Eye (tissue), 1 donor: Measurements from ENCODE around the gene C2orf72.
"Not testable (repeated sequence)": the region's sequence is repeated elsewhere in the genome, so short reads cannot be mapped to it uniquely, and the experiment has no call there.

ENCODE experiments used
- DNase-seq: peaks from one replicate; pipeline ENCODE4 v3.0.0-alpha.2; 2015

C2orf72 gene

DNA sequence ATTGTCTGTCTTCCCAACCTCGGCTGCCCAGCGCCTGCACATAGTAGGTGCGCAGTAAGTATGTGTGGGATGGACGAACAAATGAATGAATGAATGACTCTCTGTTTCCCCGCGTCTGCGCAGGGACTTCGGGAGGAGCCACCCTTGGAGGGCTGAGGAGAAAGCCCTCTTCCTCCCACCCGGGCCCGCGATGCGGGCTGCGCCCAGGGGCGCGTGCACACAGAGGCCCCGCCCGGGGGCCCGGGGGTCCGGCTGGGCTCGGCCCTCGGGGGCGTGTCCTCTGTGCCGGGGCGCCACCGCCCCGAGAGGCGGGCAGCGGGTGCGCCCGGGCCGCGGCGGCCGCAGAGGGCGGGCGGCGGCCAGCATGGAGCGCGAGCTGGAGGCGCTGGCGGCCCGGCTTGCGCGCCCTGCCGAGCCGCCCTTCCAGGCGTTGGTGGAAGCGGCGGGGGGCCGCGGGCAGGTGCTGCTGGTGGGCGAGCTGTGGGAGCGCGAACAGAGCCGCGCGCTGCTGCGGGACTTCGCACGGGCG lies at the start of gene C2orf72:
C2orf72 (plus strand) TSS at position 322 of the 529 bp plus-strand sequence; CDS start at position 365, 43 bp downstream.
- DNase-seq, result peak; percentile 43

DNA sequence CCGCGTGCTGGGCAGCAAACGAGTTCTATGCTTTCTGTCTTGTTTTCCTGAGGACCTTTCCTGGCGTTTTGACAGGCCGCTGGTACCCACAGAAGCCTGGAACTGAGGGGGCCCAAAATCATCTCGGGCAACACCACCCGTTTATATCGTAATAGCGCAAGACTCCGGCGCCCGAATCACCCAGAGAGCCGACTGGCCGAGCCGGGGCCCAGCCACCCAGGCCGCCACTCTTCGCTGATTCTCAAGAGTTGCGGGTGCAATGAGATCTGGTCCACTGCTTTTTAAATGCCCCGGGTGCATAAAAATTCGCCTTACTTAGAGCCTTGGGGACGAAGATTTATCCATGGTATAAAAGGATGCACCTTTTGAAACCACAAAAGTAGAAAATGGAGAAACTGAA lies 47.6 kb upstream of the C2orf72 start:
- no peak for DNase-seq

DNA sequence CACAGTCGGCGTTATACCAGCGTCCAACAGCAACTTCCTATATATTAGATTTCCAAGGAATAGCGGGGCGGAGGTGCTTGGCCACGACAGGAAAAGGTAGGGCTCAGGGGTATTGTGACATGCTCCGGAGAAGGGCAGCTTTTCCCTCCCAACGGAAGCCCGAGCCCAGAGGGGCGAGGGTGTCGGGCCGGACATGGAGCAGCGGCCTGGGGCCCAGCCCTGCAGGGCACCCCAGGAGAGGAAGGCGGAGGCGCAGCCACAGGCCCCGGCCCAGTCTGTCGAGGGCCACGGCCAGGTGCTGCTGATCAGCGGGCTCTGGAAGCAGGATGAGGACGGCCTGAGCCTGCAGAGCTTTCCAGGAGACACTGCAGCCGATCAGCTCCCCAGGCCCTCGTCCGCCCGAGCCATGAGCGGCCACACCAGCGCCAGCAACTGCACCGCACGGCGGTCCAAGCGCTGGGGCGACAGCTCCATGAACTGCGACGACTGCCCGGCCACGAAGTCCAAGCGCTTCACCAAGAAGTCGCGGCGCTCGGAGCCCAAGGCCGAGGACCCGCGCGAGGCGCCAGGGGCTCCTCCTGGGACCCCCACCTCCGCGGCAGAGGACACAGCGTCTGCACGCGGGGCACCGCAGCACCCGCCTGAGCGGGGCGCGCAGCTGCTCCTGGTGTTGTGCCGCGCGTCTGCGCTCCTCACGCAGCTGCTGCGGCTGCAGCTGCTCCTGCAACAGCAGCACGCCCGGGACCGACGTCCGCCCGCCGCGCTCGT lies 47.0 kb upstream of the C2orf72 start:
- DNase-seq, result no peak

DNA sequence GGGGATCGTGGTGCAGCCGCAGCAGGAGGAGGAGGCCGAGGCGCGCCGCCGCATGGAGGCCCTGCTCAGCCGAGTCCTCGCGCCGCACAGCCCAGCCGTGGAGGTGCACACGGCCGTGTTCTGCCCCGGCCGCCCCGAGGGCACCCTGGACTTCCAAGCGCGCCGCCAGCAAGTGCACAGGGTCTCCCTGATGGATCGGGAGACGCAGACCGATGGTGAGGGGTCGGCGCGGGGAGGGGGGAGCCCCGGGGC lies 46.5 kb upstream of the C2orf72 start:
- no peak for DNase-seq

DNA sequence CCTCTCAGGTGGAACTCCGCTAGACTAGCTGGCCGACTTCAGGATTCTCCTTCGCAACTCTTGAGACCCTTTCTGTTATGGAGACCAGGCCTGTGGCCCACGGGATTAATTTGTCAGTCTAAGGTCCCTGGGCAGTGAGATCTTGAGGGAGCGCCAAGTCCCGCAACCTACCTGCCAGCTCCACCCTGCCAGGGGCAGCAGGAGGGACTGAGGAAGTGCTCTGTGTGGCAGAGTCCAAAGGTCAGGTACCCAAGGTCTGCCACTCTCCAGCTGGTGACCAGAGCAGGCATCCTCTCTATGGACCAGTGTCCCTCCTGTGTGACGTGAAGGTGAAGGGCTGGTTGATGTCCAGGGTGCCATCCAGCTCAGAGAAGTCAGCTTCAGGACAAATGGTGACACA lies 45.7 kb upstream of the C2orf72 start:
- no peak for DNase-seq

DNA sequence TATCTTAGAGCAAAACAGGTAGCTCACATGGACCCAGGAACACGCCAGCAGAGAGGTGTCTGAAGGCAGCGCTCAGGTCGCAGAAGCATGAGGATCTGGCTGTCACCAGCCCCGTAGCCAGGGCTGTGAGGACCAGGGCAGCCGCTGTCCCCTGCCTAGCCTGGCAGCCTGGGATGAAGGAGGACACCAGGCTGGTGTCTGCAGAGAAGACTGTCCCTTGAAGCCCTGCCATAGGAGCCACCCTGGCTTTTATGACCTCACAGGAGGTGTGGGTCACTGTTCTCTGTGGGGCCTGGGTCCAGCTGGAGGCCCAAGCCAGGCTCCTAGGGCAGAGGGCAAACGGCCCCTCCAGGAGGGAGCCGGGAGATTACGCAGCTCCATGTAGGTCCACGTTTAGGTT lies 41.5 kb upstream of the C2orf72 start, which contains the start of gene SPATA3:
SPATA3 (plus strand) TSS at position 301 of the 400 bp plus-strand sequence. CDS start 113 bp downstream, outside the sequence.
- no peak for DNase-seq

DNA sequence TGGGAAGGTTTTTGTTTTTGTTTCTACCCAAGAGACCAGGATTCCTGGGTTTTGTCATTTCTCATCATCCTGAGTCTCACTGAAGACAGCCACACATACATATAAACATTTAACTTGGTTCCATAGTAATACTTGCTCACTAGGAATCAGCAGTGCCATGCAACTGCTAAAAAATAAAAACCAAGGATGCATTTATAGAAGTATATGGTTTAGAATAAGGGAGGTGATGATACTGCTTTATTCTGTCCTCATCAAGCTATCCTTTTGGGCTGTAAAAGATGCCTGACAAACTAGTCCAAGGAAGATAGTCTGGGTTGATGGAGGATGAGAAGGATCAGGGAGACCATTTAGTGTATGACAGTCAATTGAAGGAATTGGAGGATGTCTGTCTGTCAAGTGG lies 40.7 kb upstream of the C2orf72 start:
- DNase-seq, result no peak

DNA sequence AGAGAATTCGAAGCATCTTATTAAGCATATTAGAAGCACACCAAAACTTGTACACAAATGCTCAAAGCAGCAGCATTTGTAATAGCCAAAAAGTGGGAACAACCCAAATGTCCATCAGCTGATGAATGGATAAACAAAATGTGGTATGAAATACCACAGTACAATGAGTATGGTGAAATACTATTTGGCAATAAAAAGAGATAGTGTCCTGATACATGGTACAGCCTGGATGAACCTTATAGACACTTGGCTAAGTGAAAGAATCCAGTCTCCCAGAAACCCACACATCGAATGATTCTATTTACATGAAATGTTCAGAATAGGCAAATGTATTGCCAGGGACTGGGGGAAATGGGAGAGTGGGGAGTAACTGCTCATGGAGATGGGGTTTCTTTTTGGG lies 38.4 kb upstream of the C2orf72 start:
- DNase-seq, result no peak

DNA sequence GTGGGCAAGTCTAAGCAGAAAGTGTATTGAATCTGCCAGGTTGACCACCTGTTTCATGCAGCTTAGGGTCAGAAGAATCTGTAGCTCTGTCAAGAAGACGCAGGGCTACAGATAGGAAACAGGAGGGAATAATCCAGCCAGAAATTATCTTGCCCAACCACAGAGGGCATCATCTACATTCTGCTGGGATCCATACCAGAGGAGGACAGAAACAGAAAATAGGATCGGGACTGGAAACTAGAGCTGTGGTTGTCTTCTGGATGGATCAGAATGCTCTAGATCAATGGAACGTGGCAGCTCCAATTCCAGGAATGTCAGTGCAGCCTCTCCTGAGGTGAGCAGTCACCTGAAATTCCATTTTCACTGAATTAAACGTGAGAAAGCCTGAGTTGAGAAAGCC lies 37.8 kb upstream of the C2orf72 start:
- DNase-seq, result no peak

DNA sequence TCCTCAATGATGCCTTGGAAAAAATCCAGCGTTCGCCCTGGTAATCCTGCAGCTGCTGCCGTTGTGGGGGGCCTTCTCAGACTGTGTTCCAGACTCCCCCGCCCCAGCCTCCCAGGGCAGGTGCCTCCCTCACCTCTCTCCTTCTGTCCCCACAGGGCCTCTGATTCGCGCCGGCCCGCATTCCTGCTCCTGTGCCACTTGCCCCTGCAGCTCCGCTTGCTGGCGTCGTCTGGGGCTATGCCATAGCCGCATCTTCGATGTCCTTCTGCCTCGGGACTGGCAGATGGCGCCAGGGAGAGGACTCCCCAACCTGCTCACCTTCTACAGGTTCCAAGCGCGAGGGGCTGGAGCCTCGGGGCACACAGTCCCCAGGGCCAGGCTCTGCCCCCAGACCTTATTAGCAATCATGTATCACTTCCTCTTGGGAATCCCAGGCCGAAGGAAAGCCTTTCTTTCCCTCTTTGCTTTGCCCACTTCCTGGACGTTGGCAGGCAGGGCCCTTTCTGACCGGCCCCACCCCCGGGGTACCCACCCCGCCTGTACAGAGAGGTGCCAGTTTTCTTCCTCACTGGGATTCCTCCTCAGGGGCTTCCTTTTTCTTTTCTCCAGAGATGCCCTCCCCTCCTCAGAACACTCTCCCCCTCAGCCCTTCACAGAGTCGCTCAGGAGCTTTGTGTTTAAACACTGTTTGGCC lies 37.0 kb upstream of the C2orf72 start:
- no peak for DNase-seq

DNA sequence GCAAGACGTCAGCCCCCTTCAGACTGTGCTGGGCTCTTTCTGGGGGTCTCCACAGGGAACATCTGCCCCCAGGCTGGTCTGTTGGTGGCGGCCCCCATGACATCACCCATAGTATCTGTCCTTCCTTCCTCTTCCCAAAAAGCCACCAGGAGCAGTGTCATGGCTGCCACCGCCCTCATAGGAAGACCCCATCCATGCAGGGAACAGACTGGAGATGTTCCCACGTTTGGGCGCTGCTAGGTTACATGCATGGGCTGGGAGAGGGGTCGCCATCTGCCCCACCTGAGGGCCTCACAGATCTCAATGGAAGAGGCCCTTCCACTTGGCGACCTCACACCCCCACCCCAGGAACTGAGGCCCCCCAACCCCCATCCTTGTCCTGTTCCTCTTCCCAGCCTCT lies 36.3 kb upstream of the C2orf72 start:
- DNase-seq, result no peak

DNA sequence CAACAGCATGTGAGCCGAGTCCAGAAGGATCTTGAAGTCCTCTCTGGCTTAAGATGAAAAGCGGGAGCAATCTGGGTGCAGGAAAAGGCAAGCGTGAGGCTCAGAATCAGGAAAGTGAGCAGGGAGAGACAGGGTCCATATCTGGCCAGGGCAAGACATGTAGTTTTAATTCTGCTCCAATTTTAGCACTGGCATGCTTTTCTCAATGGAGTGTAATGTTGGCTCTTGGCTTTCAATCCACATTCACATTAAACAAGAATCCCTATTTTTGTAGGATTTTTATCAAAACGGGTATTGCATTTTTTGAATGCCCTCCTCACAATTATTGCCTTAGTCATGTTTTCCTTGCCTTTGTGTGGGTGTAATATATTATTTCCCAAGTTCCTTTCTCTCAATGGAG lies 35.4 kb upstream of the C2orf72 start:
- DNase-seq, result no peak

DNA sequence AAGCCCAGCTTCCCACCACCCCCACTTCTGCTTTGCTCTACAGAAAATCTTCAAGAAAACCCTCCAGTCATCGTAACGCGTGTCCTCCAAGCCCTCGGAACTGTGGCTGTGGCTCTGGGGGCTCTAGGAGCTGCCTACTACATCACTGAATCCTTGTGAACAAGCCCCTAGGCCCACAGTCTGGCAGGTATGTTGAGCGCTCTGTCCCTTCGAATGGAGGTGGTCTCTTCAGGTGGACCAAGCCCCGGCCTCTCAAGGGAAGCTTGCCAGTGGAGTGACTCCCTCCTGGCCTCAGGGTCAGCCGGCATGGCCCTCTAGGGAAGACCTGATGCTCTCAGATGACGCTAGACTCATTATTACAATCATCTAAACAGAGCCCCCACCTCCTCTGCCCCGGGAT lies 34.7 kb upstream of the C2orf72 start:
- no peak for DNase-seq

DNA sequence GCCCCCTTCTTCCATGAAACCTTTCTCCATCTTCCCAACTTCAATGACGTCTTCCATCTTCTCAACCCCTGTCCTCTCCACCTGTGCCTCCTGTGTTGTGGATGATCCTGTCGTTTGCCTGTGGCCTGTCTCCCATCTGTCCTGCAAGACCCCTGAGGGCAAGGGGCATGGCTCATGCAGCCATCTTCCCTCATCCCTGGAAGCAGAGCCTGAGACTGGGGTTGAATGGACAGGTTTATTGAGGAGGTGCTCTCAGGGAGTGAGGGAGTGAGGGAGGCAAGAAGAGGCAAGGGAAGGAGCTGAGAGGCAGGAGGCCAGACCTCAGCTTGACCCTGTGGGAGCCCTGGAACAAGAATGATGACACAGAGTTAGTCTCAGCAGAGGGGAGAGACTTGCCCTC lies 34.1 kb upstream of the C2orf72 start:
- DNase-seq, result no peak

DNA sequence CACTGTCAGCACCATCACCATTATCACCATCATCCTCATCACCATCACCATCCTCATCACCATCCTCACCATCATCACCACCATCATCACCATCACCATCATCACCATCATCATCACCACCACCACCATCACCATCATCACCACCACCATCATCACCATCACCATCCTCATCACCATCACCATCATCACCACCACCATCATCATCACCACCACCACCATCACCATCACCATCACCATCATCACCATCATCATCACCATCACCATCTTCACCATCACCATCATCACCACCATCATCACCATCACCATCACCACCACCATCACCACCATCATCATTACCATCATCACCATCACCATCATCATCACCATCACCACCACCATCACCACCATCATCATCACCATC lies 32.4 kb upstream of the C2orf72 start:
- not testable (repeated sequence) for DNase-seq

DNA sequence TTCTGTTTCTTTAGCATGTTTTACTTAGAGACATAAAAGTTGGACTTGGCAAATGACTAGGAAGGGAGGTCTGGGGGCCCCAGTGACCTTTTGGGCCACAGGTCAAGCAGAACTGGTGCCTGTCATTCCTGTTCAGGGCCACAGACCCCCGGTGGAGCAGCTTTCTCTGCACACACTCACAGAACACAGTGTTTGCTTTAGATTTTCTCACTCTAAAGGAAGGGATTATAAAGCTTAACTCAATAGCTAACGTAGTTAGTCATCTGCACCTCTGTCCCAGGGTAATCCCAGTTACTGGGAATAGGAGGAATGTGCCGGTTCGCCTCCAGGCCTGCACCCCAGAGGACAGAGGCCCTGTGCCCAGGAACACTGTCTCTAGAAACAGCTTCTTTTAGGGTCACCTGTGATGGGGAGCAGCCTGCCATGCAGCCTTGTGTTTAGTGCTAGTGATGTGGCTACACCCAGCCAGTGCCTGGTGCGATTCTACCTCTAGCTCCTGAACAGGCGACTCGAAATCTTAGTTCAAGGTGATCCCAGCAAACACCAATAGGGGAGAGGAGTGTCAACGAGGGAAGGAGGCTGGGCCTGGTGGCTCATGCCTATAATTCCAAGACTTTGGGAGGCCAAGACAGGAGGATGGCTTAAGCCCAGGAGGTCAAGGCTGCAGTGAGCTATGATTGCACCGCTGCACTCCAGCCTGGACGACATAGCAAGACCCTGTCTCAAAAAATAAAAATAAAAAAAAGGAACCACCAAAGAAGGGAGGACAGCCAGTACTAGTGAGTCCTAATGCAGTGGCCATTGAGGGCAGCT lies 29.8 kb upstream of the C2orf72 start:
- DNase-seq, result no peak

DNA sequence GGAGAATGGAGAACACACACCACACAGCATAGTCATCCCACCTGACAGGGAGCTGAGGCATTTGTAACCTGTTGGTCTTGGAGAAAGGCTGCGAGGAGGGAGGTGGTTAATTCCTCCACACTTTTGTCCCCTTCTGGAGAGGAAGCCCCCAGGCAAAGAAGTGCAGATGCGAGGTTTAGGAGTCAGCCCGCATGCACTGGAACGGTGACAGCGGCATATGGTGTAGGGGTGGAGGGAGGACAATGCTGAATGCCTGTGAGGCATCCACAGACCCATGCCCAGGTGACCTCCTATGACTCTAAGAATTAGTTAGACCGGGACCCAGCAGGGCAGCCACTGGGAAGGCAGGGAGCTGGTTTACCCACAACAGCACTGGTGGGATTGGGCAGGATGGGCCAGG lies 29.2 kb upstream of the C2orf72 start:
- no peak for DNase-seq

DNA sequence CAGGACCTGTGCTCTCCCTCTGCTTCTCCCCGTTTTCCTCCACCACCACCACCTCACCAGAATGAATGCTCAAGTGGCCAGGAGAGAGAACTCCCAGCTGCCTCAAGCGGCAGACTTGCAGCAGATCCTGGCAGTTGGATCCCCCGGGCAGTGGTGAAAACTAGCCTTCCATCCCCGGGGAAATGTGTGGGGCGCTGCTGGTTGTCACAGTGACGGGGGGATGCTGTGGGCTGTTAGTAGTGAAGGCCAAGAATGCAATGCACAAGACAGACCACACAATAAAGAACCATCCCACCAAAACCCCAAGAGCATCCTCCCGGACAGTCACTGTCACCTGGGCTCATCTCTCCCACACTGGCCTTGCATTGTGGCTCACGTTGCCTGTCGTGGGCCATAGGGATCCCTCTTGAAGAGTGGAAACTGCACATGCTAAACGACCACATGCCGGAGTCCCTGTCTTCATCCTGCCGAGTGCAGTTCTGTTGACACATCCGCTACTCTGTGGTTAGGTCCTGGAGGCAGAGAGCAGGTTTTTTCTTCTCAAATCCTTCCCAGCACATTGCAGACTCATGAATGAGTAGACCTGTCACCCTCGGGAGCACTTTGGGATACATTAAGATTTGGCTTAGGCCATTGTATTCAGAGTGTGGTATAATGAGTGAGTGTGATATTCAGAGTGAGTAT lies 27.9 kb upstream of the C2orf72 start:
- peak; percentile 15 for DNase-seq

DNA sequence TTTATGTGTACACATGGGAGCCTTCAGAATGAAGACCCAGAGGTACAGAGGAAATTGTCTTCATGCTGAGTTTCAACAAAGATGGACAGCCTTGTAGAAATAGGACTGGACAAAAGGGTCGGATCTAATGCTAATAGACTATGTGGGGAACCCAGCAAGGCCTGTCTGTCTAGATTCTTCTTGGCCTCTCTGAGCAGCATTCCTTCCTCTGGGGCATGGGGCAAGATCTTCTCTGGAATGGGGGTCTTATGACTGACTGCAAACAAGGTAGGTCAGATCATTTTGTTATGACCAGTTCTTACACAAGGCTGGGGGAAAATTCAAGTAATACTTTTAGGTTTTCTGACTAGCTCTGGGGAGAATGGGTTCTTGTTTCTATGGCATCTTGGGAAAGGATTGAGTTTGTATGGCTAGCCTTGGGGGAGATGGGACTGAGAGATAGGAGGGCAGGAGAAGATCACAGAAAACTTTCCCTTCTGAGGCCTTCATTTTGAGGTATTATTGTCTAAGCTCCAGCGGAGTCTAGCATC lies 27.1 kb upstream of the C2orf72 start:
- DNase-seq, result no peak

DNA sequence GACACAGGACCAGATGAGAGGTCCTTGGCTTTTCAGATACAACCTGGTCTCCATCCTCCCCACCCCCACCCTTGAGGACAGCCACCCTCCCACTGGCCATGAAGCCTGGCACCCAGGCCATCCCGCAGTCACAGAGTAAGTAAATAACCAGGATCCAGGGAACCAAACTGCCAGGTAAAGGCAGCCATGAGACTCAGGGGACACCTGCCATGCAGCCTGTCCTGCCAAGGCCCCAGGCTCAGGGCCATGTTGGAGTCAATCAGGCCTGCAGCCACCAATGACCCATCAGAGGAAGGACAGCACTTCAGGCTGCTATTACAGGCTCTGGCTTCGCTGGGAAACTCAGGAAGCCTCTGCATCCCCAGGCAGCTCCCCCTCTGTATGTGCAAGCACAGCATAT lies 25.8 kb upstream of the C2orf72 start:
- no peak for DNase-seq

DNA sequence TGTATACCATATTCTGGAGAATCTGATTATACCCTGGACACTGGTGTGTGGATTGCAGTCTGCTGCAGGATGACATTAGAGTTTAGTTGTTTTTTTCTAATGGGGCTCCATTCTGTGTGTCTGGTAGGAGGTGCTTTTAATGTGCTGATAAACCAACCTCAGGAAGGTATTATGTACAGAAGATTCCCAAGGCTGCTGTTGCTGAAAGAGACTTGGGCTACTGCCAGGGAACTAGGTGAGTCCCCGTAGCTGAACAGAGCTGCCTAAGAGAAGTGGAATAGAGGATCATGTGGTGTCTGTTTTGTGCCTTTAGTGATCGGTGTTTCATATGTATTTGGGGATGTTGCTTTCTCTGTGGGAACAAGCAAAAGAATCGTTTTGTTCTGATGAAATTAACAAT lies 24.9 kb upstream of the C2orf72 start:
- DNase-seq, result no peak

DNA sequence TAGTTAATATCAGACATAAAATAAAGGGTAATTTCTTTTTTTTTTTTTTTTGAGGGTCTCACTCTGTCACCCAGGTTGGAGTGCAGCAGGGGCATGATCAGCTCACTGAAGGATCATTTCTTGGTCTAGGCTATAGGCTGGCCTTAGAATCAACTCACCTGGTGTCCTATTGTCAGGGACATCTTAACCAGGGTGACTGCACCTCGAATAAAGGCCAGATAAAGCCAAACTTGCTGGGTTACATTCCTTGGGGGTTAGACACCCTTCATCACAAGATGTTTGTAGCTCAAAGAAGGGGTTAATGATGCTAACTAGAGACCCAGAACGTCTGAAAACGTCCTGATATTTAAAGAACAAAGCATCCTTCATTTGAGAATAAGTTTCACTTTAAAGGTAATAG lies 23.5 kb upstream of the C2orf72 start:
- DNase-seq, result no peak

DNA sequence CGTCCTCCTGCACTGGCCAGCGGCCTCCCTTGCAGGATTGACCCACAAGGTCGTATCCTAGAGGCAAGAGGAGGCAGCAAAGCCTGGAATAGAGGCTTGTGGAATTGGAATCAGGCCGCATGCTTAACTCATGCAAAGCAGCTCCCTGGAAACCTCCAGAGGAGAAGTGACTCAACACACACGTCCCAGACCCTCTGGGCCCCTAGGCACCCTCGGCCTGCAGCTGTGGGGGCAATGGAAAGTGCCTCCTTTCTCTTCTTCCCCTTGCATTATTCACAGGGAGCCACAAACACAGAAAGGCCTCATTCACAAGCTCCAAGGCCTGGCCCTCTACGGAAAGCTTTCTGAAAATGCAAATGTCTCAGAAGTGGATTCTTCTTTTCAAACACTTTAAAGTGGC lies 21.8 kb upstream of the C2orf72 start:
- DNase-seq, result no peak
